ENCODE results near the gene ERG. TPM values are rescaled to one million over a fixed set of nuclear protein-coding genes. Genes with fewer than 3 reads are reported as not detected.

ERG gene
- total RNA-seq, 1 donor from 2014 or later: not detected

DNA sequence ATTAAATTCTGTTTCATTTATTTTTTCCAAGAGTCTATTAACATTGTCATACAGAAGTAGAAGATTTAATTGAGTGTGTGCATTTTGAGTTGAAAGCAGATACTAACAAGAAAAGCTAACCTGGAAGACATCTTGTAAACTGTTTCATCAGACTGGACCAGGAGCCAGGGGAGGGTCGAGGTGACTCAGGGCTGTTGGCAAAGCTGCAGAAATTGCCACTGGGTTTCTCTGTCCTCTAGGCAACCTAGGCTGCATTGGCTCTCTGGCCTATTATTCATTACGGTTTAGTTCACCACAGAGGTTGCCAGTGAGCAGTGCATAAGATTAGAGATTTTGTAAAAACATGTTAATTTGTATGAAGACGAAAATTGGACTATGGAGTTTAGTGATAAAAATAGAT lies 27.5 kb downstream of the ERG start:
- Mint-ChIP-seq H3K27ac (no peak overlapping the region), H3K27me3 (peaks cover 19% of the 10 kb centered on the region), H3K9me3 (ENCODE audit: low read depth) (no peaks in the 10 kb centered on the region), H3K36me3 (ENCODE audit: insufficient read depth) (no peaks in the 10 kb centered on the region), H3K4me1 (ENCODE audit: low read depth) (peaks cover 7% of the 10 kb centered on the region), H3K4me3 (ENCODE audit: low read depth) (no peak overlapping the region)
- DNase-seq (ENCODE audit: low spot score, unreplicated experiment): no peak
- TF ChIP-seq, protein P1, sequence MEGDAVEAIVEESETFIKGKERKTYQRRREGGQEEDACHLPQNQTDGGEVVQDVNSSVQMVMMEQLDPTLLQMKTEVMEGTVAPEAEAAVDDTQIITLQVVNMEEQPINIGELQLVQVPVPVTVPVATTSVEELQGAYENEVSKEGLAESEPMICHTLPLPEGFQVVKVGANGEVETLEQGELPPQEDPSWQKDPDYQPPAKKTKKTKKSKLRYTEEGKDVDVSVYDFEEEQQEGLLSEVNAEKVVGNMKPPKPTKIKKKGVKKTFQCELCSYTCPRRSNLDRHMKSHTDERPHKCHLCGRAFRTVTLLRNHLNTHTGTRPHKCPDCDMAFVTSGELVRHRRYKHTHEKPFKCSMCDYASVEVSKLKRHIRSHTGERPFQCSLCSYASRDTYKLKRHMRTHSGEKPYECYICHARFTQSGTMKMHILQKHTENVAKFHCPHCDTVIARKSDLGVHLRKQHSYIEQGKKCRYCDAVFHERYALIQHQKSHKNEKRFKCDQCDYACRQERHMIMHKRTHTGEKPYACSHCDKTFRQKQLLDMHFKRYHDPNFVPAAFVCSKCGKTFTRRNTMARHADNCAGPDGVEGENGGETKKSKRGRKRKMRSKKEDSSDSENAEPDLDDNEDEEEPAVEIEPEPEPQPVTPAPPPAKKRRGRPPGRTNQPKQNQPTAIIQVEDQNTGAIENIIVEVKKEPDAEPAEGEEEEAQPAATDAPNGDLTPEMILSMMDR (IDR thresholded peaks at IDR 0.05; ENCODE audit: unreplicated experiment): no peak

DNA sequence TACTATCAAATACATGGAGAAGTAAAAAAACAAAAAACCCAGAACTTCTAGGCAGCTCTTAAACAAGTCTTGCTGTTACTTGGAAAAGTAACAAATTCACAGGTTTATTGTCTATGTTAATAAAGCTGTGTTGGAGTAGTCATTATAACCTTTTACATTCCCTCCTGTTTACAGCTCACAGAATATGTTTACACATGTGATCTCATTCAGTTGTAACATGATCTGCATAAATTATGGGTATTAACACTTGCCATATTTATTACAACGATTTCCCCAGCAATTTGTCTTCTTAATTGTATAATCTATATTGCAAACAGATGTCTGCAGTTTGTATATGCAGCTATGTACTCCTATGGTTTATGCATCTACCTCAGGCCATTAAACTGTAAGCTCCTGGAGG lies 28.6 kb downstream of the ERG start:
- TF ChIP-seq, protein P1 (IDR thresholded peaks at IDR 0.05; ENCODE audit: unreplicated experiment): no peak
- H3K27ac Mint-ChIP-seq: no peak overlapping the region
- H3K27me3 Mint-ChIP-seq: peaks cover 13% of the 10 kb centered on the region
- H3K4me3 Mint-ChIP-seq (ENCODE audit: low read depth): no peak overlapping the region
- no peaks in the 10 kb centered on the region for H3K36me3 Mint-ChIP-seq (ENCODE audit: insufficient read depth)
- DNase-seq (ENCODE audit: low spot score, unreplicated experiment): no peak
- H3K4me1 Mint-ChIP-seq (ENCODE audit: low read depth): peaks cover 7% of the 10 kb centered on the region
- no peaks in the 10 kb centered on the region for H3K9me3 Mint-ChIP-seq (ENCODE audit: low read depth)

DNA sequence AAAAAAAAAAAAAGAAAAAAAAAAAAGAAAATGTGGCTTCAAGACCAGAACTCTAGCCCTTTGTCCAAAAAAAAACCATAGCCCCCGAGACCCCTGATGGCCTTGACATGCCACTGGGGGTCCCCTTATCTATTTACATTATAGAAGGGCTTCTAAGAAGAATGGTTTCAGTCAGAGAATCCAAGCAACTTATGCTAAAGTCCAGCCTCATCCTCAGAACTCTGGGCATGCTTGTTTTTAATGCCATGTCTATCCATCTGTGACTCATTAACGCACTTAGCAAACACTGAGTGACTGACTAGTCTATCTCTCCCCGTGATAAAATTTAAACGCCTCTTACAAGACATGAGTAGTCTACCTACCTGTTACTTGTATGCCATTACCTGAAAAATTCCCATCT lies 29.3 kb downstream of the ERG start:
- TF ChIP-seq, protein P1 (IDR thresholded peaks at IDR 0.05; ENCODE audit: unreplicated experiment): no peak
- Mint-ChIP-seq H3K4me1 (ENCODE audit: low read depth) (peaks cover 7% of the 10 kb centered on the region), H3K36me3 (ENCODE audit: insufficient read depth) (no peaks in the 10 kb centered on the region), H3K9me3 (ENCODE audit: low read depth) (no peaks in the 10 kb centered on the region), H3K27me3 (peaks cover 13% of the 10 kb centered on the region), H3K27ac (no peak overlapping the region), H3K4me3 (ENCODE audit: low read depth) (no peak overlapping the region)
- no peak for DNase-seq (ENCODE audit: low spot score, unreplicated experiment)

DNA sequence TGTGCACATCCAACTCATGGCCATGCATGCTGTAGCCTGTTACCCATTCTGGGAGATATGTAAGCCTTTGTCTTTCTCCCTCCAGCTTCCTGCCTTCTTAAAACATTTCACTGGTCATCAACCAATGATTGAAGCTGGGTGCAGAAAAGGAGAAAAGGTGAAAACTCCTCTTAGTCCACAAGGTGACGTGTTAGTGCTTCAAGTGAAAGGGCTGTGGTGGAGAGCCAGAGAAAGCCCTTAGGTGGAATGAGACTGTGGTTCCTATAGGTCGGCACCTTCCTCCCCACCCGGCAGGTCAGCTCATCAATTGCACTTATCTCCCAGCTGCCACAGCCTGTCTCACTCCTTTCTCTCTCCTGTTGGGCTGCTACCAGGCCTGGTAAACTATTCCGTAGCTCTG lies 30.4 kb downstream of the ERG start:
- Mint-ChIP-seq H3K4me1 (ENCODE audit: low read depth) (peaks cover 7% of the 10 kb centered on the region), H3K36me3 (ENCODE audit: insufficient read depth) (no peaks in the 10 kb centered on the region), H3K9me3 (ENCODE audit: low read depth) (no peaks in the 10 kb centered on the region), H3K27me3 (peaks cover 13% of the 10 kb centered on the region), H3K4me3 (ENCODE audit: low read depth) (no peak overlapping the region), H3K27ac (no peak overlapping the region)
- TF ChIP-seq, protein P1 (IDR thresholded peaks at IDR 0.05; ENCODE audit: unreplicated experiment): peak; percentile 39
- DNase-seq (ENCODE audit: low spot score, unreplicated experiment): no peak

DNA sequence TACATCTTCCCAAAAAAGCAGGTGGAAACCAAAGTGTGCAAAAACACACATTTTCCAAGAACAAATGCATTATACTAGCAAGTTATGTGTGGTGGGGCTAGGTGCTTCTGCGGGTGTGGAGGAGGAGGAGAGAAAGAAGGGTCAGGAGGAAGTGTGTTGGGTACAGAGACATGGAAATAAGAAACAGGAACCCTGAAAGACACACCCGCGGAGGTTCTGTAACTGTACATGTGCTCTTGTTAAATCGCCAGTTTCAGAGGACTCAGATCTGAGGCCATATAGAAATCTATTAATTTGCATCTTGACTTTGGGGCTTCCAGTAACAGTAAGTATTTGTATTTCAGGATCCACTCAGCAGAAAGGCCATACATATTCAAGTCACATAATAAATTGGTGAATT lies 30.9 kb downstream of the ERG start:
- TF ChIP-seq, protein P1 (IDR thresholded peaks at IDR 0.05; ENCODE audit: unreplicated experiment): no peak
- Mint-ChIP-seq H3K4me1 (ENCODE audit: low read depth) (peaks cover 7% of the 10 kb centered on the region), H3K4me3 (ENCODE audit: low read depth) (no peak overlapping the region), H3K27me3 (peaks cover 11% of the 10 kb centered on the region), H3K9me3 (ENCODE audit: low read depth) (no peaks in the 10 kb centered on the region), H3K27ac (no peak overlapping the region), H3K36me3 (ENCODE audit: insufficient read depth) (no peaks in the 10 kb centered on the region)
- DNase-seq (ENCODE audit: low spot score, unreplicated experiment): no peak
